GM11168 (cell line): ENCODE measurements around the gene SLC17A7.

Experiments
- in situ Hi-C: fragments of 300-500 bp; cut with MboI; formaldehyde crosslinking; loops from one replicate; pipeline ENCODE4 v1.12.0; 2022; ENCODE audit warnings: low sequenced_read_pairs; ENCODE audit not compliant: unreplicated experiment

Gene SLC17A7

DNA sequence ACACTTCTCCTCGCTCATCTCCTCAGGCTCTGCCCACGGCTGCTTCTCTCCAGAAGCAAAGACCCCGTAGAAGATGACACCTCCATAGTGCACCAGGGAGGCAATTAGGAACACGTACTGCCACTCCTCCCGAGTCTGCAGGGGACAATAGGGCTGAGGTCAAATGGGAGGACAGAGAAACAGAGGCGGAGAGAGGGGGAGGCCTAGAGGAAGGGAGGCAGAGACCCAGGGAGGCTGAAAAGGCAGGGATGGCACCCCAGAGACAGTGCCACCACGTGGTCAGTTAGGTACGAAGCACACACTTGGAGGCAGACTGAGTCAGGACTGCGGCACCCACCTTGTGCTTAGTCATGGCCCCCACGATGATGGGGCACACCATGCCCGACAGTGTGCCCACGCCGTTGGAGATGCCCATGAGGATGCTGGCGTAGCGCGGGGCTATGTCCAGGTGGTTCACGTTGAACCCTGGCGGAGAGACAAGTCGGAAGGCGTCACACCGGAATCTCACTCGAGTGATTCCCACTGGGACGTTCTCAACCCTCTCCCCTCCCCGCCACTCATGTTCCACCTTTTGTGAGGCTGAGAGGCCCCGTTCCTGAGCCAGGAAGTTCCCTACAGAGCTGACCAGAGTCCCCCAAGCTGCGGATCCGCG lies 10.5 kb downstream of the SLC17A7 start:
- in situ Hi-C loops, result no loop called here

DNA sequence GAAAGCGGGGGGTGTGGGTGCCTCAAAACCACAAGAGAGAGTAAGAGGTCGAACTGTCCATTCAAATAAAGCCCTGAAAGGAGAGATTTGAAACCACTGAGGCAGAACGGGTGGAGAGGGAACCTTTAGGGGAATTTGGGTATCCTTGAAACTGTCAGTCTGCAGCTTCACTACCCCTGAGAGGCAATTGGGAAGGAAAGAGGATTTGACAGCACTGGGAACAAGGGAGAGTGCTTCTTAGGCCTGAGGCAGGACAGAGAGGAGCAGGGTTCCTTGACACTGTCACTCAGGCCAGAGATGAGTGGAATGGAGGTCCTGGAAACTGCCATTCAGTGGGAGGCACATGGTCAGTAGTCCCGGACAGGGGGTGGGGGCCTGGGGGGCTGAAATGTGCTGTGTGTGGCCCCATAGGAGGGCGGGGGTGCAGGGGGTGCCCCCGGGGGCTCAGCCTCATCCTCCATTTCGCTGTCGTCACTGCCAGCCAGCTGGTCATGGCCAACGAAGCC lies 11.1 kb downstream of the SLC17A7 start:
- in situ Hi-C loops, result no loop called here

DNA sequence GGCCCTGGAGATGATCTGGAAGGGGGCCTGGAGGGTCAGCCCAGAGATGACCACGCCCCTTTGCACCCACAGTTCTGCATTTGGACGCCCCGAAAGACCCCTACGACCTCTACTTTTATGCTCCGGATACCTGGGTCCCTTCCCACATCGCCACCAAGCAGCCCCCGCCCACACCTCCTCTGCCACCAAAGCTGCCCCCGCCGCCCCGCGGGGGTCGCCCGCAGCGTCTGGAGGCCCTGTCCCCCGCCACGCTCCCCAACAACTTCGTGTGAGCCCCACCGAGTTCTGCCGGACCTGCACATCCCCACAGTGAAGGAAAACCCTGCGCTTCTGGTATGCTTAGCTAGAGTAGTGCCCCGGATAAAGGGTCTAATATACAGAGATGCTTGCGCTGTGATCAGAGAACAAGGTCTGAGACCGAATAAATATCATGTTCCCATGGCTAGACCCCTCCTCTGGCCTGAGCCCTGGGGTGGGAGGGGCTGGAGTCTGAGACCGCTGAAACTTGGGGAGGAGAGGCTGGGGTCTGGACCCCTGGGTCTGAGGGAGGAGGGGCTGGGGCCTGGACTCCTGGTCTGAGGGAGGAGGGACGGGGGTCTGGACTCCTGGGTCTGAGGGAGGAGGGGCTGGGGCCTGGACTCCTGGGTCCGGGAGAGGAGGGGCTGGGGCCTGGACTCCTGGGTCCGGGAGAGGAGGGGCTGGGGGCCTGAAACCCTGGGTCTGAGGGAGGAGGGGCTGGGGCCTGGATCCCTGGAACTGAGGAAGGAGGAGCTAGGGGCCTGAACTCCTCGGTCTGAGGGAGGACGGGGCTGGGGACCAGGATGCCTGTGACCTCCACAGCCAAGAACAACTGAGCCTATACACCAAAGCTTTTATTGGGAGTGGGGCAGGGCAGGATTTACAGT lies 12.5 kb downstream of the SLC17A7 start:
- in situ Hi-C loops, result loop anchor here (5.0 kb wide), 1 partner anchor 36 kb away; no protein-coding TSS in a partner anchor

DNA sequence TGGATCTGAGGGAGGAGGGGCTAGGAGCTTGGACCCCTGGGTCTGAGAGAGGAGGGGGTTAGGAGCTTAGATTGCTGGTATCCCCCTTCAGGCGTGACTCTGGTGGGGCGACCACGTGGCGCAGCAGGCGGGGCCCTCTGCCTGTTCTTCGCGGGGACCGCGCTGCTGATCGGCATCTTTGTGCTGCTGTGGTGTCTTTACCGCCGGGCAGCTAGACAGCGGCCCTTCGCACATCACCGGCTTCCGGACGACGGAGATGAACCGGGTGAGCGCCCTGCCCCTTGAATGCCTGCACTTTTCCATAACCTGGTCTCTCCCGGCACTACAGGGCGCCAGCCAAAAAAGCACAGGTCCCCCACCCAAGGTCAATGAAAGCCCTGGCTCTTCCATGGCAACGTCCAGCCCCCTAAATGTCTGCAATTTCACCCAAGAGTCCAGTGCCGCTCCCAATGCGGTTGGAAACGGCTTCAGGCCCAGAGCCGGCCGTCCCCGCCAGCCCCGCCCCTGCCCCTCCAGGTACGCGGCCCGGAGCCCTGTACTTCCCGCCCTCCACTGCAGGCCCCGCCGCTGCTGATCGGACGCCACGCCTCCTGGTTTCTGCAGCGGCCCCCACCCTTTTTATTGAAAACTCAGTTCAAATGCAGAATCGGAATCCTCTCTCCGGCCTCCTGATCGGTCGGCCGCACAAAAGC lies 13.3 kb downstream of the SLC17A7 start:
- in situ Hi-C loops, result loop anchor here (5.0 kb wide), 1 partner anchor 36 kb away; no protein-coding TSS in a partner anchor

- in situ Hi-C loops, result loop anchor here (5.0 kb wide), 1 partner anchor 35 kb away; no protein-coding TSS in a partner anchor
Observed at GRCh38 chr19:49427339-49427738, 14.0 kb downstream of the SLC17A7 start.

GRCh38 chr19:49425922-49426592 lies 15.3 kb downstream of the SLC17A7 start:
- in situ Hi-C loops, result loop anchor here (5.0 kb wide), 1 partner anchor 34 kb away; no protein-coding TSS in a partner anchor

GRCh38 chr19:49425178-49425577 lies 16.1 kb downstream of the SLC17A7 start, which contains the start of gene GFY:
Gene GFY, plus strand, starts transcription at chr19:49425388. Its CDS starts 1,043 bp downstream, at chr19:49426431.
- in situ Hi-C loops, result loop anchor here (5.0 kb wide), 1 partner anchor 33 kb away; no protein-coding TSS in a partner anchor

GRCh38 chr19:49423985-49424303 lies 17.4 kb downstream of the SLC17A7 start:
- in situ Hi-C loops, result no loop called here

DNA sequence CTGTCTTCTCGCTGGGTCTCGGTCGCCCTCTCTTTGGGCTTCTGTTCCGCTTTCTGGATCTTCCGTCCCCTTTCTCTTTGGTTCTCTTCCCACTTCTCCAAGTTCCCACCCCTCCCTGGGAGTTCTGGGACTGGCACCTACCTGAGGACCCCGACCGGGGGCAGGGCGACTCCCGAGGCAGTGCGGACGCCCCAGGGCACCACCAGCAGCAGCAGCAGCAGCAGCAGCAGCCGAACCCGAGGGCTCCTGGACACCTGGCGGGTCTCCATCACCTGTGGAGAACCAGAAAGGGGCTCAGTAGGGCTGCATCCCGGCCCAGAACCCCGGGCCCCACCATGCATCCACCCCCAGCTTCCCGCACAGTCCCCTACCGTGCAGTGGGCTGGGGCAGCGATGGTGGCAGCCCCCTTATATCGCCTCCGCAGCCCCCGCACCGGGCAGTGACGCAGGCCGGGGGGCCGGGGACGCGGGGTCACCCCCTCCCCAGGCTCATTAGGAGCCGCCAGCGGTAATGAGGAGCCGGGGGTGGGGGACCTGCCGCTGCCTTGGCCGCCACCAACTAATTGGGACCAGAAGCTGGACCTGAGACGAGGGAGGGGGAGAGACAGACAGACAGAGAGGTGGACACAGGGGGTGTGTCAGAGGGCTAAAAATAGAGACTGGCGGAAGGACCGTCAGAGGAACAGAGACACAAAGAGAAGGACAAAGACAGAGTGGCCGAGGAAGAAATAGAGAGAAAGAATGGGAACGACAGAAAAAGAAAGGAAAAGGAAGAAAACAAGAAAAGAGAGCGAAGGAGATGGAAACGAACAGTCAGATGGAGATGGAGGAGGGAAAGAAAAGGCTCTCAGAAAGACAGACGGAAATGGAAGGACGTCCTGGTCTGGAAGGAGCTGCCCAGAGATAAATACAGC lies 18.0 kb downstream of the SLC17A7 start, which contains the start of gene PTH2:
Gene PTH2, minus strand, starts transcription at position 371 of the 914 bp plus-strand sequence. Its CDS starts 102 bp downstream, at position 269.
- in situ Hi-C loops, result no loop called here

DNA sequence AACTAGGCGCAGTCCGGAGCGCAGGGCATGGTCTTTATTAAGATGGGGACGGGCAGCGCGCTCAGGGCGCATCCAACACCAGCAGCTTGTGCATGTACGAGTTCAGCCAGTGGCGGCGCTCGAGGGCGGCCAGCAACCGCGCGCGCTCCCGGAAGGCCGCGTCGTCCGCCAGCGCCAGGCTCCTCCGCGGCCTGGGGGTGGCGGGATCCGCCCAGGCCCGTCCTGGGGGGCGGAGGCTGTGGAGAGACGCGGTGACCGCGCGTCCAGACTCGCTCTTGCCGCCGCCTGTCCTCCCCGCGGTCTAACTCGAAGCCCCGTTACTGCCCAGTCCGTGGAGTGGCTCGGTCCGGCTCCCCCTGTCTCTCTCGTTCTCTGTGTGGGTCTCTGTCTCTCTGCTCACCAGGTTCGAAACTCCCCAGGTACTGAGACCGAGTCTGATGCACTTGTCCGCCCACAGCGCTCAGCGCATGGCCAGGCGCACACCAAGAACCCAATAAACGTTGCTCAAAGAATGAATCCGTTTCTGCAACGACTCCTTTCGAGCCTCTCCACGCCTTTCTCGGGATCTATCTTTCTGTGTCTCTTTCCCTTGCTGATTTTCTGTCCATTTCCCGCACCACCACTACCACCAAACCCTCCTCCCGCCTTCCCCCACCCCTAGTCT lies 18.8 kb downstream of the SLC17A7 start:
- in situ Hi-C loops, result no loop called here

- in situ Hi-C loops, result no loop called here
Observed at GRCh38 chr19:49421878-49422202, 19.5 kb downstream of the SLC17A7 start.

- in situ Hi-C loops, result no loop called here
Observed at GRCh38 chr19:49421039-49421877, 20.1 kb downstream of the SLC17A7 start.

DNA sequence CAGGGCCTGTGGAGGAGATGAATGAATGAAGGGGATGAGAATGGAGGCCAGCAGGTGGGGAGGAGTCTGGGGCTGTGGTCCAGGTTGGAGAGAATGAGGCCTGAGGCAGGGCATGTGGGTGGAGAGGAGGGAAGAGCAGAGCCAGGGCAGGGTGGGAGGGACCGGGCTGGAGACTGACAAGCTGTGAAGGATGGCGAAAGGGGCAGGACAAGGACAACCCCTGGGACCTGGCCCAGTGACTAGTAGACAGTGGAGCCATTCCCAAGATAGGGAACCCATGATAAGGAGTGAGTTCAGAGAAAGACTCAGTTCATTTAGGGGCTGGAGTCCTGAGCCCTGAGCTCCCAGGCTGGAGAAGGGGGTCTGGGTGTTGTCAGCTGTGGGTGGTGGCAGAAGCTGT lies 21.1 kb downstream of the SLC17A7 start:
- in situ Hi-C loops, result no loop called here

DNA sequence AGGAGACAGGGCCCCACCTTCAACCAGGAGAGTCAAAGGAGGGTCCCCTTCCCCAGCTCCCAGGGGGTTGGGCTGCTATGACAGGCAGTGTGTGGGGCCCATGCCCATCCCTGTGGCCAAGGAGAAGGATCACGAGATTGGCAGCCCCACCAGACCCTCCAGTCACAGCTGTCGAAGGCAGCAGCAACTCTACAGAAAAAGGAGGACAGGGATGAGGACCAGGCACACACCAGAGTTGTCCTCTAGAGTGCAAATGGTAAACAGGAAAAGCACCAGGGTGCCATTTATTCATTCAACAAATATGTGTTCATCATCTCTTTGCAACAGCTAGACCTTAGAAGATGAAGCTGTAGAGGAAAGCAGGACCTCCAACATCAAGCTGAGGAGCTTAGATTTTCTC lies 22.2 kb downstream of the SLC17A7 start:
- in situ Hi-C loops, result no loop called here

GRCh38 chr19:49418511-49418910 lies 22.8 kb downstream of the SLC17A7 start:
- in situ Hi-C loops, result no loop called here

DNA sequence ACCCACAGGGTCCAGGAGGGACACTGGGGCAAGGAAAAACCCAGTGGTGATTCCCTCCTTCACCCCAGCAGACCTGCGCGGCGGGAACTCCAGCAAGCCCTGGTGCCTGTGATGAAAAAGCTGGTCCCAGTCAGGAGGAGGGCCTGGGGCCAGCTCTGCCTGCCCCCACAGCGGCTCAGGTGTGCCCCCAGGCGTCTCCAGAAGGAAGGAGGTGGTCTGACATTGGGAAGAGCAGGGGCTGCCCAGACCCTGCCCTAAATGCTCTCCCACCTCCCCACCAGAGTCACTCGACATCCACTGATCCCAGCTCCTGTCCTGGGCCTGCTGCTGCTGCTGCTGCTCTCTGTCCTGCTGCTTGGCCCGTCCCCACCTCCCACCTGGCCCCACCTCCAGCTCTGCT lies 24.2 kb downstream of the SLC17A7 start:
- in situ Hi-C loops, result no loop called here

- in situ Hi-C loops, result no loop called here
Observed at GRCh38 chr19:49415810-49416200, 25.5 kb downstream of the SLC17A7 start.
